Measurements from ENCODE around the gene FUT8. TPM values are rescaled to one million over a fixed set of nuclear protein-coding genes. Genes with fewer than 3 reads are reported as not detected.

Gene FUT8
- total and polyA plus RNA-seq, 2 of the 8 experiments (the other 6 are each of a cell fraction or from before 2014, with no cell fraction given), result 10.5 to 25.1 TPM

GRCh38 chr14:65550779-65551643, 138.5 kb downstream of the FUT8 start:
- no peak overlapping the region for H3K56ac ChIP-seq (replicated peaks; ENCODE audit: insufficient read length, low read depth, low read length)
- H3K4ac ChIP-seq (replicated peaks; ENCODE audit: insufficient read length, low read depth, low read length), result no peak overlapping the region
- no peak overlapping the region for H3K4me2 ChIP-seq (ENCODE audit: insufficient read depth in 1 of 2, low read depth in 2 of 2, low read length in 2 of 2)
- H3K23me2 ChIP-seq (ENCODE audit: low read depth, low read length), result no peaks in the 10 kb centered on the region
- H2BK5ac ChIP-seq (ENCODE audit: low read depth, low read length), result no peak overlapping the region
- no peak overlapping the region for H2AFZ ChIP-seq (ENCODE audit: low read length)
- no peak overlapping the region for H4K91ac ChIP-seq (replicated peaks; ENCODE audit: insufficient read length, low read length)
- H4K5ac ChIP-seq (ENCODE audit: insufficient read length, low read depth, low read length), result no peak overlapping the region
- H3K4me1 ChIP-seq (replicated peaks in 1 of 4; ENCODE audit: control insufficient read depth in 3 of 4, insufficient read depth in 4 of 4, low read length in 3 of 4), result 0 out of 7 replicates have a peak, but pooled peaks cover 0 to 5% (median 0%) of the 10 kb centered on the region in 4 experiments
- FAIRE-seq, result no peak
- H3K9me3 ChIP-seq (ENCODE audit: insufficient read depth in 2 of 2, low read depth in 1 of 2, low read length in 1 of 2), result no peaks in the 10 kb centered on the region
- H3K4me3 ChIP-seq (ENCODE audit: extremely low read depth in 1 of 4, insufficient read depth in 2 of 4, low read depth in 3 of 4, low read length in 4 of 4), result no peak overlapping the region
- no peak overlapping the region for H3K18ac ChIP-seq (ENCODE audit: extremely low read depth, low read length)
- H3K79me1 ChIP-seq (ENCODE audit: low read depth, low read length), result no peaks in the 10 kb centered on the region
- no peak overlapping the region for H2BK120ac ChIP-seq (replicated peaks; ENCODE audit: low read depth, low read length)
- no peaks in the 10 kb centered on the region for H4K20me1 ChIP-seq (replicated peaks in 1 of 2; ENCODE audit: control insufficient read depth in 1 of 2, insufficient read depth in 2 of 2, low read length in 2 of 2)
- H3K23ac ChIP-seq (ENCODE audit: insufficient read length), result no peak overlapping the region
- no peak overlapping the region for H2BK15ac ChIP-seq (ENCODE audit: low read length)
- DNase-seq (ENCODE audit: low read depth in 1 of 2, low spot score in 2 of 2), result no peak
- no peak overlapping the region for H2BK12ac ChIP-seq (ENCODE audit: low read depth, low read length)
- ChIA-PET POLR2A (ENCODE audit: partially characterized antibody) (no interaction called here), CTCF (ENCODE audit: partially characterized antibody) (interaction anchor here (1.1 kb wide), 1 partner anchor 11 kb away, joined by 3 read pairs; no protein-coding TSS in a partner anchor)
- no peaks in the 10 kb centered on the region for H3K36me3 ChIP-seq (ENCODE audit: control insufficient read depth in 2 of 4, insufficient read depth in 4 of 4, low read length in 3 of 4)
- no peak overlapping the region for H4K8ac ChIP-seq (ENCODE audit: extremely low read depth, insufficient read depth, low read length)
- H2AK5ac ChIP-seq (ENCODE audit: low read depth, low read length), result no peak overlapping the region
- H2BK20ac ChIP-seq (ENCODE audit: low read length), result no peak overlapping the region
- no peaks in the 10 kb centered on the region for H3K79me2 ChIP-seq (ENCODE audit: control insufficient read depth in 1 of 2, insufficient read depth in 2 of 2, low read length in 2 of 2)
- H3K27me3 ChIP-seq (replicated peaks in 1 of 4; ENCODE audit: control insufficient read depth in 3 of 4, extremely low read depth in 1 of 4, insufficient read depth in 3 of 4, low read length in 3 of 4), result no peaks in the 10 kb centered on the region
- no peak overlapping the region for H3K14ac ChIP-seq (ENCODE audit: insufficient read length)
- no peak overlapping the region for H3K9ac ChIP-seq (replicated peaks in 1 of 4; ENCODE audit: extremely low read depth in 1 of 4, low read depth in 3 of 4, low read length in 3 of 4)
- WGBS, 2 experiments (ENCODE audit: extremely low coverage in 1 of 2, insufficient coverage in 1 of 2, insufficient read length in 1 of 2, insufficient replicate concordance in 2 of 2, low coverage in 1 of 2, low lambda C conversion rate in 2 of 2, missing lambda C conversion rate in 1 of 2), result 91% methylated on average over 6 of the region's 6 CpGs; no CpG with 5 or more reads in 1 of the 2 experiments
- no peak overlapping the region for H3K27ac ChIP-seq (ENCODE audit: low read depth, low read length)
- TF ChIP-seq ATF2 (IDR thresholded peaks at IDR 0.05; ENCODE audit: low read length), result no peak
- no peak for TF ChIP-seq CTCF (IDR thresholded peaks at IDR 0.05; ENCODE audit: control extremely low read depth in 1 of 3, insufficient read depth in 1 of 3, low read depth in 1 of 3, low read length in 3 of 3)
- no peak for TF ChIP-seq EP300 (IDR thresholded peaks at IDR 0.05; ENCODE audit: borderline replicate concordance in 1 of 2, low read depth in 2 of 2, low read length in 2 of 2)
- no peak for TF ChIP-seq SP4 (IDR thresholded peaks at IDR 0.05; ENCODE audit: low read length)
- no peak for TF ChIP-seq RFX5 (IDR thresholded peaks at IDR 0.05; ENCODE audit: borderline replicate concordance, low read depth, low read length)
- TF ChIP-seq RNF2 (IDR thresholded peaks at IDR 0.05; ENCODE audit: borderline replicate concordance, low read depth, low read length, missing control alignments, poor library complexity, severe bottlenecking), result no peak
- TF ChIP-seq CBX5 (IDR thresholded peaks at IDR 0.05; ENCODE audit: low read depth, low read length), result no peak

All from H1 (cell line).